WTC11 (cell line): ENCODE measurements around the gene IL17RE. TPM values are rescaled to one million over a fixed set of nuclear protein-coding genes. Genes with fewer than 3 reads are reported as not detected.

Source experiments
- CBFB ChIP-seq: sonication (generic); formaldehyde crosslinking; IDR thresholded peaks from 2 replicates; pipeline ENCODE4 v1.8.1; 2022; ENCODE audit warnings: mild to moderate bottlenecking, low read depth, missing genetic modification reagents
- CREB1 ChIP-seq: sonication (generic); formaldehyde crosslinking; IDR thresholded peaks from 2 replicates; pipeline ENCODE4 v1.8.0; 2023; ENCODE audit warnings: mild to moderate bottlenecking, missing genetic modification reagents
- CREM ChIP-seq: sonication (generic); formaldehyde crosslinking; IDR thresholded peaks from 2 replicates; pipeline ENCODE4 v1.8.1; 2022; ENCODE audit warnings: mild to moderate bottlenecking, missing genetic modification reagents, moderate library complexity
- EMX1 ChIP-seq: fragments of 250-450 bp; sonication (Bioruptor Pico); IDR thresholded peaks from 2 replicates; pipeline ENCODE4 v1.8.0; 2021; ENCODE audit warnings: mild to moderate bottlenecking
- FOXP1 ChIP-seq: sonication (generic); formaldehyde crosslinking; IDR thresholded peaks from 2 replicates; pipeline ENCODE4 v1.8.0; 2022; ENCODE audit warnings: missing genetic modification reagents, mild to moderate bottlenecking, moderate library complexity, borderline replicate concordance
- GABPB1 ChIP-seq: sonication (generic); formaldehyde crosslinking; IDR thresholded peaks from 2 replicates; pipeline ENCODE4 v1.8.1; 2023; ENCODE audit warnings: mild to moderate bottlenecking, missing genetic modification reagents
- GRHL2 ChIP-seq: fragments of 250-450 bp; sonication (Bioruptor Pico); IDR thresholded peaks from 2 replicates; pipeline ENCODE4 v1.8.0; 2022; ENCODE audit warnings: mild to moderate bottlenecking, moderate library complexity; ENCODE audit not compliant: insufficient replicate concordance, severe bottlenecking
- IRF2 ChIP-seq: sonication (generic); formaldehyde crosslinking; IDR thresholded peaks from 2 replicates; pipeline ENCODE4 v1.8.0; 2022; ENCODE audit warnings: low read depth, missing genetic modification reagents, borderline replicate concordance
- JUN ChIP-seq: sonication (generic); formaldehyde crosslinking; IDR thresholded peaks from 2 replicates; pipeline ENCODE4 v1.8.0; 2023; ENCODE audit warnings: mild to moderate bottlenecking, missing genetic modification reagents
- NFATC4 ChIP-seq: fragments of 250-450 bp; sonication (Bioruptor Pico); IDR thresholded peaks from 2 replicates; pipeline ENCODE4 v1.9.0; 2021; ENCODE audit warnings: mild to moderate bottlenecking
- NFE2L1 ChIP-seq: sonication (generic); formaldehyde crosslinking; IDR thresholded peaks from 2 replicates; pipeline ENCODE4 v1.8.1; 2023; ENCODE audit warnings: missing genetic modification reagents
- NR1H2 ChIP-seq: sonication (generic); formaldehyde crosslinking; IDR thresholded peaks from 2 replicates; pipeline ENCODE4 v1.9.0; 2021; ENCODE audit warnings: mild to moderate bottlenecking, moderate library complexity, missing genetic modification reagents
- RELA ChIP-seq: sonication (generic); formaldehyde crosslinking; IDR thresholded peaks from 2 replicates; pipeline ENCODE4 v1.8.1; 2022; ENCODE audit warnings: missing genetic modification reagents, mild to moderate bottlenecking, borderline replicate concordance
- TCF7 ChIP-seq: sonication (generic); formaldehyde crosslinking; IDR thresholded peaks from 2 replicates; pipeline ENCODE4 v1.8.0; 2022; ENCODE audit warnings: mild to moderate bottlenecking, low read depth, missing genetic modification reagents, moderate library complexity
- ZNF121 ChIP-seq: sonication (generic); formaldehyde crosslinking; IDR thresholded peaks from 2 replicates; pipeline ENCODE4 v1.8.0; 2023; ENCODE audit warnings: missing genetic modification reagents
- ZNF219 ChIP-seq: sonication (generic); formaldehyde crosslinking; IDR thresholded peaks from 2 replicates; pipeline ENCODE4 v1.8.0; 2023; ENCODE audit warnings: missing genetic modification reagents, mild to moderate bottlenecking, borderline replicate concordance
- ZNF232 ChIP-seq: sonication (generic); formaldehyde crosslinking; IDR thresholded peaks from 2 replicates; pipeline ENCODE4 v1.8.0; 2022; ENCODE audit warnings: mild to moderate bottlenecking, missing genetic modification reagents
- ZNF263 ChIP-seq: sonication (generic); formaldehyde crosslinking; IDR thresholded peaks from 2 replicates; pipeline ENCODE4 v1.8.1; 2022; ENCODE audit warnings: low read depth, mild to moderate bottlenecking, moderate library complexity, missing genetic modification reagents
- ZNF423 ChIP-seq: fragments of 250-450 bp; sonication (Bioruptor Pico); IDR thresholded peaks from 2 replicates; pipeline ENCODE4 v2.1.2; 2022; ENCODE audit warnings: mild to moderate bottlenecking, moderate library complexity
- total RNA-seq: library from RNA; stranded (reverse); gene quantifications from 3 replicates; pipeline ENCODE4 v1.2.3, GENCODE V29; 2021
- TF ChIP-seq, protein P1 (sequence below): sonication (generic); formaldehyde crosslinking; IDR thresholded peaks from 2 replicates; pipeline ENCODE4 v1.8.1; 2023; ENCODE audit warnings: mild to moderate bottlenecking, moderate library complexity, missing genetic modification reagents
- TF ChIP-seq, protein P2 (sequence below): fragments of 250-450 bp; sonication (Bioruptor Pico); conservative IDR thresholded peaks from 2 replicates; pipeline ENCODE4 v1.9.0; 2021; ENCODE audit warnings: mild to moderate bottlenecking
- TF ChIP-seq, protein P3 (sequence below): sonication (generic); formaldehyde crosslinking; IDR thresholded peaks from 2 replicates; pipeline ENCODE4 v1.8.0; 2023; ENCODE audit warnings: missing genetic modification reagents
- TF ChIP-seq, protein P4 (sequence below): sonication (generic); formaldehyde crosslinking; IDR thresholded peaks from 2 replicates; pipeline ENCODE4 v1.8.1; 2023; ENCODE audit warnings: mild to moderate bottlenecking, missing genetic modification reagents, moderate library complexity
- TF ChIP-seq, protein P5 (sequence below): sonication (generic); formaldehyde crosslinking; conservative IDR thresholded peaks from 2 replicates; pipeline ENCODE4 v1.8.1; 2022; ENCODE audit warnings: mild to moderate bottlenecking, missing genetic modification reagents
- TF ChIP-seq, protein P6 (sequence below): fragments of 250-450 bp; sonication (Bioruptor Pico); IDR thresholded peaks from 2 replicates; pipeline ENCODE4 v1.9.0; 2021; ENCODE audit warnings: moderate library complexity, mild to moderate bottlenecking, inconsistent platforms, borderline replicate concordance
- TF ChIP-seq, protein P7 (sequence below): sonication (generic); formaldehyde crosslinking; IDR thresholded peaks from 2 replicates; pipeline ENCODE4 v1.8.0; 2022; ENCODE audit warnings: mild to moderate bottlenecking, missing genetic modification reagents
- TF ChIP-seq, protein P8 (sequence below): sonication (generic); formaldehyde crosslinking; IDR thresholded peaks from 2 replicates; pipeline ENCODE4 v1.8.1; 2022; ENCODE audit warnings: low read depth, missing genetic modification reagents, borderline replicate concordance

Gene IL17RE
- total RNA-seq, 1 experiment from 2014 or later: 4.2 TPM

DNA sequence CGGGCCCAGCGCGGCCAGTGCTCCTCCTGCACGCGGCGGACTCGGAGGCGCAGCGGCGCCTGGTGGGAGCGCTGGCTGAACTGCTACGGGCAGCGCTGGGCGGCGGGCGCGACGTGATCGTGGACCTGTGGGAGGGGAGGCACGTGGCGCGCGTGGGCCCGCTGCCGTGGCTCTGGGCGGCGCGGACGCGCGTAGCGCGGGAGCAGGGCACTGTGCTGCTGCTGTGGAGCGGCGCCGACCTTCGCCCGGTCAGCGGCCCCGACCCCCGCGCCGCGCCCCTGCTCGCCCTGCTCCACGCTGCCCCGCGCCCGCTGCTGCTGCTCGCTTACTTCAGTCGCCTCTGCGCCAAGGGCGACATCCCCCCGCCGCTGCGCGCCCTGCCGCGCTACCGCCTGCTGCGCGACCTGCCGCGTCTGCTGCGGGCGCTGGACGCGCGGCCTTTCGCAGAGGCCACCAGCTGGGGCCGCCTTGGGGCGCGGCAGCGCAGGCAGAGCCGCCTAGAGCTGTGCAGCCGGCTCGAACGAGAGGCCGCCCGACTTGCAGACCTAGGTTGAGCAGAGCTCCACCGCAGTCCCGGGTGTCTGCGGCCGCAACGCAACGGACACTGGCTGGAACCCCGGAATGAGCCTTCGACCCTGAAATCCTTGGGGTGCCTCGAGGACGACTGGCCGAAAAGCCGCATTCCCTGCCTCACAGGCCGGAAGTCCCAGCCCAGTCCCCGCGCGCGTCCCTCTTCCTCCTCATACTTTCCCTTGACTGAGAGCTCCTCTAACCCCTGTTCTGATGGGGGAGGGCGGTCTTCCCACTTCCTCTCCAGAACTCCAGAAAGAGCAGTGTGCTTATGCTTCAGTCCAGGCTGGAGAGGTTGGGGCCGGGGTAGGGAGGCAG, 12.8 kb downstream of the IL17RE start (continued):
- TF ChIP-seq CREM: peak; percentile 28; the same call in 1 of the 2 replicates
- TF ChIP-seq IRF2: no peak
- TF ChIP-seq, protein P1, sequence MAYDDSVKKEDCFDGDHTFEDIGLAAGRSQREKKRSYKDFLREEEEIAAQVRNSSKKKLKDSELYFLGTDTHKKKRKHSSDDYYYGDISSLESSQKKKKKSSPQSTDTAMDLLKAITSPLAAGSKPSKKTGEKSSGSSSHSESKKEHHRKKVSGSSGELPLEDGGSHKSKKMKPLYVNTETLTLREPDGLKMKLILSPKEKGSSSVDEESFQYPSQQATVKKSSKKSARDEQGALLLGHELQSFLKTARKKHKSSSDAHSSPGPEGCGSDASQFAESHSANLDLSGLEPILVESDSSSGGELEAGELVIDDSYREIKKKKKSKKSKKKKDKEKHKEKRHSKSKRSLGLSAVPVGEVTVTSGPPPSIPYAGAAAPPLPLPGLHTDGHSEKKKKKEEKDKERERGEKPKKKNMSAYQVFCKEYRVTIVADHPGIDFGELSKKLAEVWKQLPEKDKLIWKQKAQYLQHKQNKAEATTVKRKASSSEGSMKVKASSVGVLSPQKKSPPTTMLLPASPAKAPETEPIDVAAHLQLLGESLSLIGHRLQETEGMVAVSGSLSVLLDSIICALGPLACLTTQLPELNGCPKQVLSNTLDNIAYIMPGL (CRISPR knock-in tag): peak; percentile 65; the same call in 1 of the 2 replicates
- TF ChIP-seq CBFB (CRISPR knock-in tag): no peak
- TF ChIP-seq, protein P2, sequence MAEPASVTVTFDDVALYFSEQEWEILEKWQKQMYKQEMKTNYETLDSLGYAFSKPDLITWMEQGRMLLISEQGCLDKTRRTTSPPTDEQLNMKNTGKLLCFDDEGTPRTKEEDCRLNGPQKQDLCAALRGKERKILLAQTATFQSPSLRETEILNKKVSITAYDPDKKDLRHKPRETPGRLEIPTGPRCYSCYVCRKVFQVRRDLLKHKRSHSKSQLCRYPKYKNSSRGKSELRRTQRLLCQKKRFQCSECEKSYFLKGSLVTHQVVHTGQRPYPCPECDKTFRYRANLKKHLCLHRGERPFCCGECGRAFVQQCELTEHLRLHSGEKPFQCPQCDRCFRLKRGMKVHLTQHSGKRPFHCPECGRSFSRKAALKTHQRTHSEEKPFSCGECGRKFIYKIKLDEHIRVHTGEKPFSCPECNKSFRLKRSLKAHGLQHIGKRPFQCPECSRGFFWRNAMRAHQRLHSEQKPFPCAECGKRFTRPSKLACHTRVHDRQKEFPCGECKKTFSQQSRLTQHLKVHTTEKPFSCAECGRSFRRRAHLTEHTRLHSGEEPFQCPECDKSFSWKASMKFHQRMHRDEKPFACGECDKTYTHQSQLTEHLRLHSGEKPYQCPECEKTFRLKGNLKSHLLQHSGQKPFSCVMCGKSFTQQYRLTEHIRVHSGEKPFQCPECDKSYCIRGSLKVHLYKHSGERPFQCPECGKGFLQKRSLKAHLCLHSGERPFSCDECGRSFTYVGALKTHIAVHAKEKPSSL (CRISPR knock-in tag): no peak
- TF ChIP-seq NR1H2: no peak; the same call in 1 of the 2 replicates
- no peak for TF ChIP-seq TCF7 (CRISPR knock-in tag)
- TF ChIP-seq, protein P3, sequence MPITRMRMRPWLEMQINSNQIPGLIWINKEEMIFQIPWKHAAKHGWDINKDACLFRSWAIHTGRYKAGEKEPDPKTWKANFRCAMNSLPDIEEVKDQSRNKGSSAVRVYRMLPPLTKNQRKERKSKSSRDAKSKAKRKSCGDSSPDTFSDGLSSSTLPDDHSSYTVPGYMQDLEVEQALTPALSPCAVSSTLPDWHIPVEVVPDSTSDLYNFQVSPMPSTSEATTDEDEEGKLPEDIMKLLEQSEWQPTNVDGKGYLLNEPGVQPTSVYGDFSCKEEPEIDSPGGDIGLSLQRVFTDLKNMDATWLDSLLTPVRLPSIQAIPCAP (CRISPR knock-in tag): peak; percentile 90
- TF ChIP-seq FOXP1 (CRISPR knock-in tag): peak; percentile 91
- TF ChIP-seq, protein P4, sequence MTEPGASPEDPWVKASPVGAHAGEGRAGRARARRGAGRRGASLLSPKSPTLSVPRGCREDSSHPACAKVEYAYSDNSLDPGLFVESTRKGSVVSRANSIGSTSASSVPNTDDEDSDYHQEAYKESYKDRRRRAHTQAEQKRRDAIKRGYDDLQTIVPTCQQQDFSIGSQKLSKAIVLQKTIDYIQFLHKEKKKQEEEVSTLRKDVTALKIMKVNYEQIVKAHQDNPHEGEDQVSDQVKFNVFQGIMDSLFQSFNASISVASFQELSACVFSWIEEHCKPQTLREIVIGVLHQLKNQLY (CRISPR knock-in tag): no peak
- TF ChIP-seq NFATC4 (CRISPR knock-in tag): no peak
- peak; percentile 82; the same call in 1 of the 2 replicates for TF ChIP-seq NFE2L1 (CRISPR knock-in tag)
- TF ChIP-seq ZNF219: peak; percentile 59
- TF ChIP-seq GABPB1 (CRISPR knock-in tag): peak; percentile 31; the same call in 1 of the 2 replicates
- TF ChIP-seq RELA: no peak; the same call in 1 of the 2 replicates
- TF ChIP-seq ZNF263: peak; percentile 57; the same call in 1 of the 2 replicates
- TF ChIP-seq EMX1: no peak
- TF ChIP-seq, protein P5, sequence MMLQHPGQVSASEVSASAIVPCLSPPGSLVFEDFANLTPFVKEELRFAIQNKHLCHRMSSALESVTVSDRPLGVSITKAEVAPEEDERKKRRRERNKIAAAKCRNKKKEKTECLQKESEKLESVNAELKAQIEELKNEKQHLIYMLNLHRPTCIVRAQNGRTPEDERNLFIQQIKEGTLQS (CRISPR knock-in tag): 0 out of 2 replicates have a peak, but pooled peaks have one; percentile 70
- TF ChIP-seq ZNF121 (CRISPR knock-in tag): no peak
- TF ChIP-seq ZNF232 (CRISPR knock-in tag): 0 out of 2 replicates have a peak, but pooled peaks have one; percentile 73
- TF ChIP-seq GRHL2 (CRISPR knock-in tag): no peak
- TF ChIP-seq CREB1 (CRISPR knock-in tag): 0 out of 2 replicates have a peak, but pooled peaks have one; percentile 60
- TF ChIP-seq, protein P6, sequence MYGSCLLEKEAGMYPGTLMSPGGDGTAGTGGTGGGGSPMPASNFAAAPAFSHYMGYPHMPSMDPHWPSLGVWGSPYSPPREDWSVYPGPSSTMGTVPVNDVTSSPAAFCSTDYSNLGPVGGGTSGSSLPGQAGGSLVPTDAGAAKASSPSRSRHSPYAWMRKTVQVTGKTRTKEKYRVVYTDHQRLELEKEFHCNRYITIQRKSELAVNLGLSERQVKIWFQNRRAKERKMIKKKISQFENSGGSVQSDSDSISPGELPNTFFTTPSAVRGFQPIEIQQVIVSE: no peak
- TF ChIP-seq ZNF423: peak; percentile 96
- TF ChIP-seq, protein P7, sequence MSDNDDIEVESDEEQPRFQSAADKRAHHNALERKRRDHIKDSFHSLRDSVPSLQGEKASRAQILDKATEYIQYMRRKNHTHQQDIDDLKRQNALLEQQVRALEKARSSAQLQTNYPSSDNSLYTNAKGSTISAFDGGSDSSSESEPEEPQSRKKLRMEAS (CRISPR knock-in tag): peak; percentile 40; the same call in 1 of the 2 replicates
- peak; percentile 90 for TF ChIP-seq JUN (CRISPR knock-in tag)
- TF ChIP-seq, protein P8, sequence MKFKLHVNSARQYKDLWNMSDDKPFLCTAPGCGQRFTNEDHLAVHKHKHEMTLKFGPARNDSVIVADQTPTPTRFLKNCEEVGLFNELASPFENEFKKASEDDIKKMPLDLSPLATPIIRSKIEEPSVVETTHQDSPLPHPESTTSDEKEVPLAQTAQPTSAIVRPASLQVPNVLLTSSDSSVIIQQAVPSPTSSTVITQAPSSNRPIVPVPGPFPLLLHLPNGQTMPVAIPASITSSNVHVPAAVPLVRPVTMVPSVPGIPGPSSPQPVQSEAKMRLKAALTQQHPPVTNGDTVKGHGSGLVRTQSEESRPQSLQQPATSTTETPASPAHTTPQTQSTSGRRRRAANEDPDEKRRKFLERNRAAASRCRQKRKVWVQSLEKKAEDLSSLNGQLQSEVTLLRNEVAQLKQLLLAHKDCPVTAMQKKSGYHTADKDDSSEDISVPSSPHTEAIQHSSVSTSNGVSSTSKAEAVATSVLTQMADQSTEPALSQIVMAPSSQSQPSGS (CRISPR knock-in tag): peak; percentile 59; the same call in 1 of the 2 replicates
